GM18505 (cell line): Measurements from ENCODE around the gene METTL9.
"Not testable (repeated sequence)": the region's sequence is repeated elsewhere in the genome, so short reads cannot be mapped to it uniquely, and the experiment has no call there.

Experiments
- ATAC-seq: cut with Tn5 transposase; IDR thresholded peaks from one replicate; pipeline ENCODE4 v1.9.1; 2021; ENCODE audit not compliant: unreplicated experiment
- POLR2A ChIP-seq: IDR thresholded peaks from 4 replicates; pipeline ENCODE4 v1.6.1; 2011; ENCODE audit warnings: borderline replicate concordance; ENCODE audit not compliant: insufficient read depth, insufficient read length; ENCODE audit errors: extremely low read depth

The METTL9 gene

GRCh38 chr16:21590287-21590686 lies 9.1 kb upstream of the METTL9 start:
- no peak for ATAC-seq
- no peak for TF ChIP-seq POLR2A

DNA sequence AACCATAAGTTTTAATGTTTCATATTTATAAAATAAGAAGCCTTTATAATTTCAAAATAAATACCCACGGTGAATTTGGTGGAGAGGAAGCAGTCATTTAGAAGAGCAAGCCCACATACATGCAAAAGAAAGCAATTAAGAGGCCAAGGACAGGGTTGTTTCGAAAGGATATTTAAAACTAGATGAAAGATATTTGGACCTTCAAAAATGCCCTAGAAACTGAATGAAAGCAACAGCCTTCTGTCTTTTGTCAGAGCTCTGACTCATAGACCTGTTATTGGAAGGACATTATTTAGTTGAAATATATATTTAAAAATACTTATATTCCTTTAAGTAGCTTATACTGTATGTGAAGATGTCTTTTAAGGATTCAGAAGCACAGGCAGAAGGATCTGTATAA lies 8.6 kb upstream of the METTL9 start:
- no peak for ATAC-seq
- no peak for TF ChIP-seq POLR2A

GRCh38 chr16:21592191-21592590 lies 7.2 kb upstream of the METTL9 start:
- ATAC-seq = no peak
- no peak for TF ChIP-seq POLR2A

GRCh38 chr16:21593530-21594289 lies 5.7 kb upstream of the METTL9 start:
- no peak for ATAC-seq

DNA sequence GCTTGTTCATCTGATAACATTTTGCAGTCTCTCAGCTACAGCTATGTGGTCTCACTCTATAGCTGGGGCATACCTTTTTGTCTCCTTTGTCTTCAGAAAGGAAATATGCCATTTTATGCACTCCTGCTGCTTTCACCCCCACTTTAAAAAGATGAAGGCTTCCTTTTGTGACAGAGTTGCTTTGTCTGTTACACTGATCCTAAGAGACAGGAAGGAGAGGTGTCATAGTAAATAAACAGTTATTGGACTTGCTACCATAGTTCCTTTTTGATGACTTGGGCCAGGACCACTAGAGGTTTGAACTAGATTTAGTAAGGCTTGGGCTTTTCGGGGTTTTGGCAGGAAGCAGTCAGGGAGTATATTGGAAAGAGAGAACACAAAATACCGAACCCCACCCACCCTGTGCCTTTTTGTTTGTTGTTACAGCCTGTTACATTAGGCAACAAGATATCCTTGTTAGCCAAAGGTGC lies 1.8 kb upstream of the METTL9 start:
- ATAC-seq = no peak
- TF ChIP-seq POLR2A = no peak

More at GRCh38 chr16:21593530-21594289, 5.7 kb upstream of the METTL9 start:
- no peak for TF ChIP-seq POLR2A

DNA sequence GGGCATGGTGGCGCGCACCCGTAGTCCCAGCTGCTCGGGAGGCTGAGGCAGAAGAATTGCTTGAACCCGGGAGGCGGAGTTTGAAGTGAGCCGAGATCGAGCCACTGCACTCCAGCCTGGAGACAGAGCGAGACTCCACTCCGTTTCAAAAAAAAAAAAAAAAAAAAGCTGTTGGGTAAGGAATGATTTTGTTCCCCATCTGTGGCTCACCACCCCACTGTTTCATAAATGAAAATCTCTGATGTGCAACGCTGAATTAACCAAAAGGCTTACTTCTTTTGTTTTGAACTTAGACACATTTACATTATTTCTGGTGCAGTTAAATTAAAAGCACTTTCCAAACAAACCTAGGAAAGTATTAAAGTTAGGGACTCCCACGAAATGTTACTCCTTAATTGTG lies 1.2 kb upstream of the METTL9 start:
- TF ChIP-seq POLR2A = no peak
- ATAC-seq = no peak

DNA sequence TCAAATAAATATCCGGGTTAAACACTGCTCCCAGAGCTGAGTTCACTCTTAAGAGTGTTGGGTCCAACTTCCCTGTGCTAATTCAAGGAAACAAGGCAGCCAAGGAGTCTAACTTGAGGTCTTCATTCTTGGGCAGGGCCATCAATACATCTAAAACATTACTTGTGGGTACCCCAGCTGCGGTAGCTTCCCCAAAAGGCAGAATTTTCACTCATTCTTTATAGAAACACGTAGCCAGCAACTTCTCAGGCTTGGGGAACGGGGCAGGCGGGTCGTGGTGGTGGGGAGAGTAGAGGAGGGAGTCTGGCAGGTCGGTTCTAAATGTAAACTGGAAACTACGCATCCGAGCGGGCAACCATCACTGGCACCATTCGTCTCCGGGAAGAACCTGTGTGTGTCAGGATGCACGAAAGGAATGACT lies 666 bp upstream of the METTL9 start:
- no peak for TF ChIP-seq POLR2A
- no peak for ATAC-seq

DNA sequence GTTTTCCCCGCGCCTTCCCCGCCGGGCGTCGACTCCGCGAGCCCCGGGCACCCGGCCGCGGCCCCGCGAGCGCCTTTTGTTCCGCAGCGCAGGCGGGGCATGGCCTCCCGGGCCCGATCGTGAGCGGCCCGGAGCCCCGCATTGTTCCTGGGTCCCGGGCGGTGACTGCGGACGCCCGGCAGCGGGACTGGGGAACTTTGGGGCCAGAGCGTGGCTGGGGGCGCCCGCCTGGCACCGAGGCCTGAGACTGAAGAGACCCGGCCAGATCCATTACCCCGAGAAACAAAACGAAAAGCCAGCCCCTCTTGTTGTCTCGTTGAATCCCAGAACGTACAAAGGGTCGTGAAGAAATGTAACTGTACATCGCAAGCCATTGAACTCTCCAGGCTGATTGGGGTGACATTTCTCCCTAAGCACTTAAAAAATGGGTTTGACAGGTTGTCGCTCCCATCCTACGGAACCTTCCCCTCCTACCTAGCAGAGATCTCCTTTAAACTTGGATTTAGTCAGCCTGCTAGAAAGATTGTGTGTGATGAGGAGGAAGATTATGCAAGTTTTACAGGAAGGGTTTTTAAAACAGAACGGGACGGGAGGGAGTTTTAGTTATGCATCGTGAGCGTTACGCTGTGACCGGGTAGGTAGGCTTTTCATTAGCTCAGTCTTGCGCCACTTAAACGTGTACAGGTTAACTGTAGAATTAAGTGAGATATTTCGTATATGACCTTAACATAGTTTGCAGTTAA lies 825 bp downstream of the METTL9 start:
- peak; percentile 31 for ATAC-seq

GRCh38 chr16:21602785-21603184 lies 3.4 kb downstream of the METTL9 start:
- no peak for ATAC-seq
- TF ChIP-seq POLR2A = no peak

More for the DNA sequence above, 825 bp downstream of the METTL9 start:
- no peak for TF ChIP-seq POLR2A

GRCh38 chr16:21603928-21604327 lies 4.6 kb downstream of the METTL9 start:
- no peak for TF ChIP-seq POLR2A
- no peak for ATAC-seq

- not testable (repeated sequence) for ATAC-seq
Observed at GRCh38 chr16:21605848-21606247, 6.5 kb downstream of the METTL9 start.

- ATAC-seq = no peak
- no peak for TF ChIP-seq POLR2A
Observed at GRCh38 chr16:21608639-21609328, 9.4 kb downstream of the METTL9 start.

DNA sequence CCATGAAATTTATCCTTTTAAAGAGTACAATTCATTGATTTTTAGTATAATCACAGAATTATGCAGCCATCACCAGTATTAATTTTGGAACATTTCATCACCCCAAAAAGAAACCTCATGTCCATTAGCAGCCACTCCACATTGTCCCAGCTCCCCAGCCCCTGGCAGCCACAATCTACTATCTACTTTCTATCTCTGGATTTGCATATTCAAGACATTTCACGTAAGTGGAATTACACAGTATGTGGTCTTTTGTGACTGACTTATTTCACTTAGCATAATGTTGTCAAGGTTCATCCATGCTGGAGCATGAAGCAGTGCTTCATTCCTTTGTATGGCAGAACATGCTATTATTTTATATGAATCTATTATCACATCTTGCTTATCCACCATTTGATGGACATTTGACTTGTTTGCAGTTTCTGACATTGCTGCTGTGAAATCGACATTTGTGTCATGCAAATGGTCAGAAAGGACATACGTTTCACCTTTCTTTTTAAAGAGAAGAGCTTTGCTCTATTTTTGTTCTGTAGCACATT lies 10.7 kb downstream of the METTL9 start:
- no peak for ATAC-seq
- TF ChIP-seq POLR2A = no peak
